ENCODE results near the gene CRABP2.

CRABP2 gene

GRCh38 chr1:156652992-156653355 lies 52.4 kb downstream of the CRABP2 start:
- no peak for DNase-seq

- no peak for DNase-seq
These were observed 53.0 kb downstream of the CRABP2 start for GRCh38 chr1:156652131-156652991.

All from activated CD4-positive, alpha-beta T cell treated with anti-CD3 and anti-CD28 coated beads, Interleukin-2, Interleukin-6, amounts not matched to agents 100 ng/mL and 50 ng/mL, durations not matched to agents 16 hours and 8 hours (primary cell).